Fibroblast of the aortic adventitia (primary cell): ENCODE data around the gene OR1N2. TPM values are rescaled to one million over a fixed set of nuclear protein-coding genes. Genes with fewer than 3 reads are reported as not detected.

Experiments used
- DNase-seq: peaks from one replicate; pipeline ENCODE4 v3.0.0-alpha.2; 2010; ENCODE audit warnings: low read depth
- H3K4me3 ChIP-seq: 2 replicates; pipeline ENCODE4 v1.5.1; 2011; ENCODE audit warnings: low read depth, mild to moderate bottlenecking, control low read depth, low read length, moderate library complexity
- total RNA-seq: library from RNA; depleted of rRNA; stranded (reverse); fragments of >200 nt; gene quantifications from 2 replicates; pipeline ENCODE4 v1.2.3, GENCODE V29; 2012; ENCODE audit warnings: low replicate concordance
- TF ChIP-seq, protein P1 (sequence below): IDR thresholded peaks from 2 replicates; pipeline ENCODE4 v1.5.1; 2011; ENCODE audit warnings: mild to moderate bottlenecking, low read length, control low read depth, inconsistent platforms; ENCODE audit not compliant: insufficient read depth

Gene OR1N2, protein sequence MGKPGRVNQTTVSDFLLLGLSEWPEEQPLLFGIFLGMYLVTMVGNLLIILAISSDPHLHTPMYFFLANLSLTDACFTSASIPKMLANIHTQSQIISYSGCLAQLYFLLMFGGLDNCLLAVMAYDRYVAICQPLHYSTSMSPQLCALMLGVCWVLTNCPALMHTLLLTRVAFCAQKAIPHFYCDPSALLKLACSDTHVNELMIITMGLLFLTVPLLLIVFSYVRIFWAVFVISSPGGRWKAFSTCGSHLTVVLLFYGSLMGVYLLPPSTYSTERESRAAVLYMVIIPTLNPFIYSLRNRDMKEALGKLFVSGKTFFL
- 1.2 TPM in 1 of 2 replicates, not detected in the other for total RNA-seq

- DNase-seq, result no peak
- TF ChIP-seq, protein P1, sequence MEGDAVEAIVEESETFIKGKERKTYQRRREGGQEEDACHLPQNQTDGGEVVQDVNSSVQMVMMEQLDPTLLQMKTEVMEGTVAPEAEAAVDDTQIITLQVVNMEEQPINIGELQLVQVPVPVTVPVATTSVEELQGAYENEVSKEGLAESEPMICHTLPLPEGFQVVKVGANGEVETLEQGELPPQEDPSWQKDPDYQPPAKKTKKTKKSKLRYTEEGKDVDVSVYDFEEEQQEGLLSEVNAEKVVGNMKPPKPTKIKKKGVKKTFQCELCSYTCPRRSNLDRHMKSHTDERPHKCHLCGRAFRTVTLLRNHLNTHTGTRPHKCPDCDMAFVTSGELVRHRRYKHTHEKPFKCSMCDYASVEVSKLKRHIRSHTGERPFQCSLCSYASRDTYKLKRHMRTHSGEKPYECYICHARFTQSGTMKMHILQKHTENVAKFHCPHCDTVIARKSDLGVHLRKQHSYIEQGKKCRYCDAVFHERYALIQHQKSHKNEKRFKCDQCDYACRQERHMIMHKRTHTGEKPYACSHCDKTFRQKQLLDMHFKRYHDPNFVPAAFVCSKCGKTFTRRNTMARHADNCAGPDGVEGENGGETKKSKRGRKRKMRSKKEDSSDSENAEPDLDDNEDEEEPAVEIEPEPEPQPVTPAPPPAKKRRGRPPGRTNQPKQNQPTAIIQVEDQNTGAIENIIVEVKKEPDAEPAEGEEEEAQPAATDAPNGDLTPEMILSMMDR, result no peak
- no peak within 1 kb of the TSS for H3K4me3 ChIP-seq
These were observed at the start of gene OR1N2 for GRCh38 chr9:122552812-122553211. Gene OR1N2 (plus strand): TSS chr9:122553112. CDS start chr9:122553212, 100 bp downstream.

DNA sequence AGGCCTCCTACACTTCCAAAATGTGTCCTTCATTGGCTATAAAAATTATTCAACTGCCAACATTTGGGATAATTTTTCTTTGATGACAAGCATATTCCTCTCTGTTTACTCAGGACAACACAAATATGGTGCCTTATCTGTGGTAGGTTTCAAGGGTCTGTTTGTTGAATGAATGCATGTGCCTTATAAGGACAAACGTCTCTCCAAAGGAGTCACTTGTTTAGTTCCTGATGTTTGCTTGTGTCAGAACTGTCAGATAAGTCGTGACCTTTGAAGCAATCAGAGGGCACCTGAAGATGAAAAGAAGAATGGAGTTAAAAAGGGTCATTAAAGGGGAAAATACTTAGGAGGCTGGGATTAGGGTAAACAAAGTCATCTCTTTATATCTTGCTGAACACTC is 45.9 kb upstream of the OR1N2 start:
- TF ChIP-seq, protein P1, result no peak
- no peak for DNase-seq
- no peak overlapping the region for H3K4me3 ChIP-seq

- DNase-seq, result no peak
- no peak within 1 kb of the TSS for H3K4me3 ChIP-seq
- TF ChIP-seq, protein P1, result no peak
These were observed 42.4 kb upstream of the OR1N2 start, which contains the start of gene OR1J2 for GRCh38 chr9:122510502-122510901. Gene OR1J2 (plus strand): TSS chr9:122510802. CDS start chr9:122510802, 0 bp downstream.

DNA sequence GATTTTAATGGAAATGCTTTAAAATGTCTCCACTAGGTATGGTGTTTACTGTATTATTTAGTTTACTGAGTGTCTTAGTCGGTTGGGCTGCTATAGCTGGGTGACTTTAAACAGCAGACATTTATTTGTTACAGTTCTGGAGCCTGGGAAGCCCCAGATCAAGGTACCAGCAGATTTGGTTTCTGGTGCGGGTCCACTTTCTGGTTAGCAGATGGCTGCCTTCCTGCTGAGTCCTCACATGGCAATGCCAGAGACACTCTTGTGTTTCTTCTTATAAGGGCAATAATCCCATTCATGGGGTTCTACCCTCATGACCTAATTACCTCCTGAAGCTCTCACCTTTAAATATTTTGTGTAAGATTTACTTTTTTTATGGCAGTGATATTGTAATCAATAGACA is 34.7 kb upstream of the OR1N2 start:
- TF ChIP-seq, protein P1, result no peak
- no peak for DNase-seq
- no peak overlapping the region for H3K4me3 ChIP-seq

DNA sequence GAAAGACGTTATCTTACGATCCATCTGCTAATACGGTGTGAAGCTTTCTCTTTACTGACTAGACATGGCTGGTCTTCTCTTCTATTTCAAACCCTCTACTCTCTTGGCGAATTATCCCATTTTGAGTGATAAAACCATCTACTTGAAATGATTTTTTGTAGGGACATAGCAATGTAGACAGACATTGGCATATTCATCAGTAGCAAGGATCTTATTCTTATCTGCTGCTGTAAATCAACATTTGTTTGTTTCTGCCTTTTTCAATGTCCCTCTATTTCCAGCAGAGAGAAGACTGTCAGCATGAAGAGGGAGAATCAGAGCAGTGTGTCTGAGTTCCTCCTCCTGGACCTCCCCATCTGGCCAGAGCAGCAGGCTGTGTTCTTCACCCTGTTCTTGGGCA is 34.1 kb upstream of the OR1N2 start, which contains the start of gene OR1J4:
TSS of gene OR1J4 (plus strand) at position 301 of the 400 bp plus-strand sequence. CDS start at position 301, 0 bp downstream.
- no peak for DNase-seq
- TF ChIP-seq, protein P1, result no peak
- no peak within 1 kb of the TSS for H3K4me3 ChIP-seq

DNA sequence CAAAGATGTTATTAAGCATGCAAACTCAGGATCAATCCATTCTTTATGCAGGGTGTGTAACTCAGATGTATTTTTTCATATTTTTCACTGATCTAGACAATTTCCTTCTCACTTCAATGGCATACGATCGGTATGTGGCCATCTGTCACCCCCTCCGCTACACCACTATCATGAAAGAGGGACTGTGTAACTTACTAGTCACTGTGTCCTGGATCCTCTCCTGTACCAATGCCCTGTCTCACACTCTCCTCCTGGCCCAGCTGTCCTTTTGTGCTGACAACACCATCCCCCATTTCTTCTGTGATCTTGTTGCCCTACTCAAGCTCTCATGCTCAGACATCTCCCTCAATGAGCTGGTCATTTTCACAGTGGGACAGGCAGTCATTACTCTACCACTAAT is 33.5 kb upstream of the OR1N2 start:
- TF ChIP-seq, protein P1, result no peak
- no peak for DNase-seq
- H3K4me3 ChIP-seq, result no peak overlapping the region
